Ovary (tissue), 9 donors: ENCODE measurements around the gene MYO1B. TPM values are rescaled to one million over a fixed set of nuclear protein-coding genes. Genes with fewer than 3 reads are reported as not detected.

ENCODE experiments used
- DNase-seq, 5 donors: peaks; one replicate each; pipeline ENCODE4 v3.0.0-alpha.2; 2019 to 2020
- H3K27ac ChIP-seq, 2 donors: fragments of 200-600 bp; one replicate each; pipeline versions ENCODE4 v1.5.1 to v1.8.0; 2019 to 2022
- H3K27me3 ChIP-seq: fragments of 200-600 bp; one replicate; pipeline ENCODE4 v1.8.0; 2022
- H3K36me3 ChIP-seq: fragments of 200-600 bp; sonication (generic); one replicate; pipeline ENCODE4 v1.5.1; 2019
- H3K4me1 ChIP-seq: one replicate; pipeline ENCODE4 v1.8.1; 2013; ENCODE audit warnings: mild to moderate bottlenecking, moderate library complexity; ENCODE audit not compliant: insufficient read depth
- H3K4me3 ChIP-seq: fragments of 200-600 bp; sonication (generic); one replicate; pipeline ENCODE4 v1.5.1; 2017
- H3K9me3 ChIP-seq, 2 donors: fragments of 200-600 bp in 1 of 2; sonication (generic) in 1 of 2; one replicate each; pipeline versions ENCODE4 v1.5.1 to v1.8.1; 2013 to 2019; ENCODE audit warnings: mild to moderate bottlenecking in 1 of 2, moderate library complexity in 1 of 2
- EP300 ChIP-seq: sonication (generic); formaldehyde crosslinking; IDR thresholded peaks from one replicate; pipeline ENCODE4 v1.6.1; 2017; ENCODE audit warnings: antibody characterized with exemption
- POLR2A ChIP-seq: fragments of 450-650 bp; IDR thresholded peaks from one replicate; pipeline ENCODE4 v1.6.1; 2017; ENCODE audit warnings: antibody characterized with exemption, mild to moderate bottlenecking, moderate library complexity
- WGBS, 3 donors: extraction: QIAGEN DNeasy Blood & Tissue Kit in 1 of 3; methylation state at CpG; one replicate each; pipeline versions ENCODE4 v1.1.5 to v1.1.7; 2013 to 2017; 5-methylcytosine and 5-hydroxymethylcytosine counted together
- intact Hi-C, 4 donors: fragments of 100-400 bp; cut with DNase I; formaldehyde crosslinking; loops; one replicate each; pipeline versions ENCODE4 v1.11.0 to v1.15.1; 2022 to 2023
- polyA plus RNA-seq, 2 donors: library from polyadenylated mRNA; stranded (reverse); fragments of 200-250 nt in 1 of 2; fragments of 350-450 nt in 1 of 2; fragmentation: Illumina TruSeq in 1 of 2; extraction: RNeasy Lipid Tissue Mini Kit (QIAGEN cat#74804) in 1 of 2; gene quantifications; one replicate each; pipeline ENCODE4 v1.2.3, GENCODE V29; 2013 to 2014
- total RNA-seq, 7 donors: library from RNA; depleted of rRNA in 2 of 7; stranded (reverse); fragments of >200 nt in 2 of 7; fragmentation: NEBNext Ultra II Directional in 3 of 7; extraction: Animal tissue kit (Norgen Biotek cat#: 25700) in 3 of 7; gene quantifications; one replicate each; pipeline versions ENCODE4 v1.1.0 to v1.2.4, GENCODE V29; 2016 to 2023
- TF ChIP-seq, protein P1 (sequence below), 3 donors: fragments of 450-650 bp in 2 of 3; fragments of 200-600 bp in 1 of 3; IDR thresholded peaks; one replicate each; pipeline versions ENCODE4 v1.5.1 to v1.8.0; 2016 to 2022; ENCODE audit warnings: antibody characterized with exemption in 3 of 3, mild to moderate bottlenecking in 1 of 3
- donor health status: DM: no; HTN: no; CAD: no; lungs with moderate emphysema.
- donor health status: DM: no; HTN: no; CAD: no.
- donor health status: Bipolar disorder and iron deficiency.
- donor health status: DM: yes; HTN: yes; CAD: no.
- donor health status: DM: no; HTN: no; CAD: no.
- donor health status: DM: yes; HTN: yes; CAD: no.

The MYO1B gene
- total and polyA plus RNA-seq, 9 donors: 15.8 to 34.7 (median 27.3) TPM

DNA sequence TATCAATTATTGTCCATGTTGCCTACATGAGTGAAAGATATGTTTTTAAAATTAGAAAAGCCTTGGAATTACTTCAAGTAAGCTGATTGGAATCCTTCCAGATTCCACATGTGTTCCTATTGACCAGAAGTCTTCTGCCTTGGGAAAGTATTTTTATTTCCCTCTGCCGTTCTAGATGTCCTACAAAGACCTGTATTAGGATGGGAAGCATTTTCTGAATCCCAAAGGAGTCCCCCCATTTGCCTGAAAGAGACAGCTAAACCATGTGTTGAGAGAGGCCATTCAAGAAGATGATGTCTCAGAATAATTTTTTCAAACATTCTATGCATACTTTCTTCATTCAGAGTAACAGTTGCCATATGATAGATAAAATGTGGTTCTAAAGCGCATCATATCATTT lies 19.0 kb upstream of the MYO1B start:
- intact Hi-C loops: no loop called here
- TF ChIP-seq POLR2A (no peak), EP300 (no peak)
- TF ChIP-seq, protein P1, sequence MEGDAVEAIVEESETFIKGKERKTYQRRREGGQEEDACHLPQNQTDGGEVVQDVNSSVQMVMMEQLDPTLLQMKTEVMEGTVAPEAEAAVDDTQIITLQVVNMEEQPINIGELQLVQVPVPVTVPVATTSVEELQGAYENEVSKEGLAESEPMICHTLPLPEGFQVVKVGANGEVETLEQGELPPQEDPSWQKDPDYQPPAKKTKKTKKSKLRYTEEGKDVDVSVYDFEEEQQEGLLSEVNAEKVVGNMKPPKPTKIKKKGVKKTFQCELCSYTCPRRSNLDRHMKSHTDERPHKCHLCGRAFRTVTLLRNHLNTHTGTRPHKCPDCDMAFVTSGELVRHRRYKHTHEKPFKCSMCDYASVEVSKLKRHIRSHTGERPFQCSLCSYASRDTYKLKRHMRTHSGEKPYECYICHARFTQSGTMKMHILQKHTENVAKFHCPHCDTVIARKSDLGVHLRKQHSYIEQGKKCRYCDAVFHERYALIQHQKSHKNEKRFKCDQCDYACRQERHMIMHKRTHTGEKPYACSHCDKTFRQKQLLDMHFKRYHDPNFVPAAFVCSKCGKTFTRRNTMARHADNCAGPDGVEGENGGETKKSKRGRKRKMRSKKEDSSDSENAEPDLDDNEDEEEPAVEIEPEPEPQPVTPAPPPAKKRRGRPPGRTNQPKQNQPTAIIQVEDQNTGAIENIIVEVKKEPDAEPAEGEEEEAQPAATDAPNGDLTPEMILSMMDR (IDR thresholded peaks at IDR 0.05): no peak
- Histone ChIP-seq H3K4me3 (no peak overlapping the region), H3K27ac (no peak overlapping the region), H3K4me1 (no peaks in the 10 kb centered on the region), H3K9me3 (no peaks in the 10 kb centered on the region), H3K36me3 (no peaks in the 10 kb centered on the region), H3K27me3 (no peaks in the 10 kb centered on the region)
- 2 to 54% (median 50%) methylated on average over 2 of the region's 2 CpGs for WGBS, 3 donors
- DNase-seq: no peak

DNA sequence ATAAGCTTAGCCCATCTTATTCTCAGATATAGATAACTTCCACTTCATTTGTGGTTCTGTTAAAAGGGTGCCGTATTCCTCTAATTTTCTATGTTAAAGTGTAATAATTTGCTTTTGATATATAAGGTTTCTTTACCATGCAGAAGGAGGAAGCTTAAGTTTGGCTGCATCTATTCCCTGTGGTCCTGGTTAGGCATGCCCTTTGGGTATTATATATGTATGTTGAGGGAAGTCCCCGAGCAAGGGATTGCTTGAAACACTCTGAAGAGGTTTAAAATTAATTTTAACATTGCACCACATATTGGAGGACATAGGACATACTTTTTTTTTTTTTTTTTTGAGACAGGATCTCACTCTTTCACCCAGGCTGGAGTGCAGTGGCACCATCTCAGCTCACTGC lies 16.9 kb upstream of the MYO1B start:
- Histone ChIP-seq H3K4me3 (no peak overlapping the region), H3K9me3 (no peaks in the 10 kb centered on the region), H3K27me3 (no peaks in the 10 kb centered on the region), H3K27ac (no peak overlapping the region), H3K36me3 (no peaks in the 10 kb centered on the region), H3K4me1 (peaks cover 2% of the 10 kb centered on the region)
- DNase-seq: no peak
- 96 to 98% (median 96%) methylated on average over 2 of the region's 2 CpGs for WGBS, 3 donors
- TF ChIP-seq, protein P1 (IDR thresholded peaks at IDR 0.05): no peak
- no peak for TF ChIP-seq EP300
- intact Hi-C loops: no loop called here

GRCh38 chr2:191228861-191229260 lies 16.3 kb upstream of the MYO1B start:
- H3K36me3 ChIP-seq: no peaks in the 10 kb centered on the region
- no peaks in the 10 kb centered on the region for H3K27me3 ChIP-seq
- H3K9me3 ChIP-seq: no peaks in the 10 kb centered on the region
- 85 to 88% (median 87%) methylated on average over 6 of the region's 6 CpGs for WGBS, 3 donors
- H3K27ac ChIP-seq: no peak overlapping the region
- no peak for DNase-seq
- peaks cover 2% of the 10 kb centered on the region for H3K4me1 ChIP-seq
- intact Hi-C loops: no loop called here
- TF ChIP-seq EP300: no peak
- TF ChIP-seq, protein P1 (IDR thresholded peaks at IDR 0.05): no peak
- no peak overlapping the region for H3K4me3 ChIP-seq

DNA sequence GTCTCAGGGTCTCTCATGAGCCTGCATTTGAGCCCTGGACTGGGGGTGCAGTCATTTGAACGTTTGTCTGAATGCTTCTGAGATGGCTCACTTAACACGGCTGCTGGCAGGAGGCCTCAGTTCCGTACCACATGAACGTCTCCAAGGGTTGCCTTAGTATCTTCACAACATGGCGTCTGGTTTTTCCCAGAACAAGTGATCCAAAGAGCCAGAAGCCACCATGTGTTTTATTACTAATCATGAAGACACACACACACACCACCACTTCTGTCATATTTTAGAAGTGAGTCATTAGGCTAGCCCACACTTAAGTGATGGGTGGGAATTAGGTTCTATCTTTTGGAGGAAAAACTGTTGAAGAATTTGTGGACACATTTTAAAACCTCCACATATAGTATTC lies 15.0 kb upstream of the MYO1B start:
- Histone ChIP-seq H3K4me1 (peaks cover 2% of the 10 kb centered on the region), H3K36me3 (no peaks in the 10 kb centered on the region), H3K4me3 (no peak overlapping the region), H3K27ac (no peak overlapping the region), H3K27me3 (no peaks in the 10 kb centered on the region), H3K9me3 (no peaks in the 10 kb centered on the region)
- DNase-seq: no peak
- TF ChIP-seq, protein P1 (IDR thresholded peaks at IDR 0.05): no peak
- TF ChIP-seq POLR2A: no peak
- no peak for TF ChIP-seq EP300
- intact Hi-C loops: loop anchor here in 1 of 4 donors (5.0 kb wide), 1 partner anchor 272 kb away; no protein-coding TSS in a partner anchor
- WGBS, 3 donors: 53 to 66% (median 61%) methylated on average over 5 of the region's 5 CpGs
